Panc1 (cell line): ENCODE results near the gene DNASE1L3. TPM values are rescaled to one million over a fixed set of nuclear protein-coding genes. Genes with fewer than 3 reads are reported as not detected.

ENCODE experiments used
- ATAC-seq: fragments of 200-7000 bp; cut with Tn5 transposase; 2 replicates; pipeline ENCODE4 v1.9.1; 2020; ENCODE audit warnings: mild to moderate bottlenecking, moderate library complexity
- BruUV-seq: library from RNA; stranded (reverse); fragments of 400-500 nt; replicated peaks from 2 replicates; lab custom pipeline; 2021; lab: Mats Ljungman, UMichigan
- CTCF ChIA-PET: fragments of 300-600 bp; sonication (Branson Sonifier 250); formaldehyde crosslinking; loops from one replicate; lab custom pipeline; 2022; ENCODE audit warnings: antibody characterized with exemption; lab: Charles Lee
- POLR2A ChIA-PET: fragments of 300-600 bp; sonication (Branson Sonifier 250); formaldehyde crosslinking; loops from one replicate; lab custom pipeline; 2022; ENCODE audit warnings: antibody characterized with exemption; lab: Charles Lee
- DNase-seq: peaks from one replicate; pipeline ENCODE4 v3.0.0-alpha.2; 2010; ENCODE audit warnings: low read depth, low spot score
- H3K27ac ChIP-seq: 2 replicates; pipeline ENCODE4 v1.5.1; 2011; ENCODE audit warnings: mild to moderate bottlenecking, low read length, inconsistent platforms
- H3K27me3 ChIP-seq: fragments of 200-500 bp; sonication (Bioruptor generic); 2 replicates; pipeline ENCODE4 v1.6.0; 2014; ENCODE audit warnings: low read length, inconsistent platforms; ENCODE audit not compliant: control insufficient read depth, insufficient read depth
- H3K36me3 ChIP-seq: fragments of 200-500 bp; sonication (Bioruptor generic); 2 replicates; pipeline ENCODE4 v1.5.1; 2014; ENCODE audit warnings: inconsistent platforms, mild to moderate bottlenecking, low read length, moderate library complexity; ENCODE audit not compliant: control insufficient read depth, insufficient read depth
- H3K4me1 ChIP-seq: 2 replicates; pipeline ENCODE4 v1.5.1; 2011; ENCODE audit warnings: inconsistent platforms, mild to moderate bottlenecking, low read length, moderate library complexity; ENCODE audit not compliant: control insufficient read depth, insufficient read depth
- H3K4me3 ChIP-seq, 2 experiments: 2 replicates each; pipeline ENCODE4 v1.5.1; 2011 to 2012; ENCODE audit warnings: low read depth in 2 of 2, low read length in 2 of 2, mild to moderate bottlenecking in 2 of 2, inconsistent platforms in 1 of 2, moderate library complexity in 1 of 2
- H3K9me3 ChIP-seq: fragments of 200-500 bp; sonication (Bioruptor generic); 2 replicates; pipeline ENCODE4 v1.5.1; 2014; ENCODE audit warnings: low read depth, mild to moderate bottlenecking, inconsistent platforms, low read length, moderate library complexity; ENCODE audit not compliant: control insufficient read depth, insufficient read depth
- CTCF ChIP-seq: fragments of 450-650 bp; IDR thresholded peaks from 2 replicates; pipeline ENCODE4 v1.5.1; 2017; ENCODE audit warnings: mild to moderate bottlenecking
- POLR2AphosphoS5 ChIP-seq: IDR thresholded peaks from 2 replicates; pipeline ENCODE4 v1.6.1; 2012; ENCODE audit warnings: mild to moderate bottlenecking, low read depth, low read length, moderate library complexity
- REST ChIP-seq, 2 experiments: IDR thresholded peaks; 2 replicates each; pipeline ENCODE4 v1.6.1; 2011 to 2012; ENCODE audit warnings: low read depth in 2 of 2, control low read depth in 1 of 2, low read length in 1 of 2, mild to moderate bottlenecking in 1 of 2, moderate library complexity in 1 of 2; ENCODE audit not compliant: insufficient read depth in 1 of 2
- SIN3A ChIP-seq: IDR thresholded peaks from 2 replicates; pipeline ENCODE4 v1.6.1; 2012; ENCODE audit warnings: low read depth, mild to moderate bottlenecking, low read length, moderate library complexity, borderline replicate concordance; ENCODE audit not compliant: insufficient read depth
- TCF7L2 ChIP-seq: IDR thresholded peaks from 2 replicates; pipeline ENCODE4 v1.6.1; 2011; ENCODE audit warnings: mild to moderate bottlenecking, low read depth, low read length, inconsistent platforms
- in situ Hi-C: cut with HindIII; loops from 2 replicates; pipeline ENCODE4 v1.10.0; 2016; ENCODE audit warnings: low sequenced_read_pairs, low pct_unique_long_range_greater_than_20kb
- intact Hi-C: fragments of 100-400 bp; cut with micrococcal nuclease; formaldehyde crosslinking; loops from one replicate; pipeline ENCODE4 v1.10.0; 2022; ENCODE audit not compliant: unreplicated experiment
- total RNA-seq: library from RNA; stranded (reverse); gene quantifications from one replicate; pipeline ENCODE4 v1.2.1, GENCODE V29; 2021; ENCODE audit not compliant: unreplicated experiment

Gene DNASE1L3
- total RNA-seq, 1 experiment from 2014 or later = not detected

GRCh38 chr3:58179235-58180098, 31.3 kb downstream of the DNASE1L3 start:
- in situ Hi-C loops = no loop called here
- no peak for DNase-seq
- Histone ChIP-seq H3K27me3 (no peaks in the 10 kb centered on the region), H3K36me3 (no peaks in the 10 kb centered on the region), H3K27ac (no peak overlapping the region), H3K4me1 (peaks cover 16% of the 10 kb centered on the region), H3K9me3 (no peaks in the 10 kb centered on the region), H3K4me3 (no peak overlapping the region)
- TF ChIP-seq REST (IDR thresholded peaks at IDR 0.05; ENCODE audit: insufficient read depth in 1 of 2, low read depth in 2 of 2, low read length in 1 of 2) (no peak), CTCF (no peak), POLR2AphosphoS5 (no peak), TCF7L2 (no peak), SIN3A (no peak)
- BruUV-seq = no TSS peak
- intact Hi-C loops = loop anchor here (10.0 kb wide), 2 partner anchors 225 to 235 kb away; no protein-coding TSS in a partner anchor
- ATAC-seq = no peak
- ChIA-PET POLR2A (no interaction called here), CTCF (no interaction called here)

- intact Hi-C loops = loop anchor here (10.0 kb wide), 1 partner anchor 224 kb away; no protein-coding TSS in a partner anchor
- TF ChIP-seq REST (IDR thresholded peaks at IDR 0.05; ENCODE audit: insufficient read depth in 1 of 2, low read depth in 2 of 2, low read length in 1 of 2) (no peak), SIN3A (no peak), POLR2AphosphoS5 (no peak), TCF7L2 (no peak), CTCF (no peak)
- H3K4me3 ChIP-seq = no peak overlapping the region
- H3K27ac ChIP-seq = no peak overlapping the region
- no peaks in the 10 kb centered on the region for H3K36me3 ChIP-seq
- H3K4me1 ChIP-seq = peaks cover 24% of the 10 kb centered on the region
- DNase-seq (no peak), ATAC-seq (no peak)
- BruUV-seq = no TSS peak
- H3K27me3 ChIP-seq = no peaks in the 10 kb centered on the region
- CTCF ChIA-PET = interaction anchor here (0.7 to 1.3 kb wide), 3 partner anchors 39 to 269 kb away, joined by 3 to 6 read pairs (median 3); partner anchors contain the start of genes HTD2 and RPP14
- in situ Hi-C loops = no loop called here
- no peaks in the 10 kb centered on the region for H3K9me3 ChIP-seq
- POLR2A ChIA-PET = no interaction called here
These were observed 32.1 kb downstream of the DNASE1L3 start for GRCh38 chr3:58178528-58179234.
